Fibroblast of lung (primary cell): ENCODE results near the gene NUB1.

Experiments
- EZH2 ChIP-seq: IDR thresholded peaks from 2 replicates; pipeline ENCODE4 v1.5.1; 2012; ENCODE audit warnings: low read length, control low read depth, mild to moderate bottlenecking; ENCODE audit errors: missing control alignments
- TF ChIP-seq, protein P1 (sequence below), 2 donors: IDR thresholded peaks in 1 of 2; conservative IDR thresholded peaks in 1 of 2; 1 replicate in 1 of 2; 2 replicates in 1 of 2; pipeline ENCODE4 v1.5.1; 2011 to 2012; ENCODE audit warnings: low read length in 2 of 2, control low read depth in 1 of 2, inconsistent platforms in 1 of 2, low read depth in 1 of 2, mild to moderate bottlenecking in 1 of 2

DNA sequence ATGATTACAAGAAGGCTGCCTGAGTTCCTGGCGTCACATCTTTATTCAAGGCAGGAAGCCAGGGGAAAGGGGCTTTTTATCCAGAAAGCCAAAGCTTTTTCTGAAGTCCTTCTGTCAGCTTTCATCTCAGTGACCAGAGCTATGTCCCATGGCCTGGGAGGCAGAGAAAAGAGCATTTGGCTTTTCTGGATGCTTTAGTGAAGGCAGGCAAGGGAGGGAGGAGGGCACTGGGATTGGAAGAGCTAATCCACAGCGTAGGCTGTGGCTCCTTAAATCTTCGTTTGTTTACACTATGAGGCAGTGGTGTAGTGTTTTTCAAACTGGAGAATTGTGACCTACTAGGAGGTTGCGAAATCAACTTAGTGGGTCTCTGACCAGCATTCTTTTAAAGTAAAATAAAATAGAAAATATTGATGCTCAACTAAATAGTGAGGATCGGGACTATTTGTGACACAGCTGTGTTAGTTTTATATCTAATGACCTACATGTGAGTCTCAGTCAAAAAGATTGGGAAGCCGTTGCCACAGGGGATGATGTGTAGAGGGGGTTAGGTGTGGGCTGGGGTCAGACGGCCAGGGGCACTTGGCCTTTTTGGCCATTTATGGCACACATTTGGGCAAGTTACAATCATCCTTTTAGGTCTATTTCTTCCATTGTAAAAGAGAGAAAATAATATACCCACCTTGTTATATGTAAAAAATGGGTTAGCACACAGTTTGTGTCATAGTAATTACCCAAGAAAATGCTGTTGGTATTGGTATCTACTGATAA lies 84.2 kb downstream of the NUB1 start:
- TF ChIP-seq EZH2: no peak
- TF ChIP-seq, protein P1, sequence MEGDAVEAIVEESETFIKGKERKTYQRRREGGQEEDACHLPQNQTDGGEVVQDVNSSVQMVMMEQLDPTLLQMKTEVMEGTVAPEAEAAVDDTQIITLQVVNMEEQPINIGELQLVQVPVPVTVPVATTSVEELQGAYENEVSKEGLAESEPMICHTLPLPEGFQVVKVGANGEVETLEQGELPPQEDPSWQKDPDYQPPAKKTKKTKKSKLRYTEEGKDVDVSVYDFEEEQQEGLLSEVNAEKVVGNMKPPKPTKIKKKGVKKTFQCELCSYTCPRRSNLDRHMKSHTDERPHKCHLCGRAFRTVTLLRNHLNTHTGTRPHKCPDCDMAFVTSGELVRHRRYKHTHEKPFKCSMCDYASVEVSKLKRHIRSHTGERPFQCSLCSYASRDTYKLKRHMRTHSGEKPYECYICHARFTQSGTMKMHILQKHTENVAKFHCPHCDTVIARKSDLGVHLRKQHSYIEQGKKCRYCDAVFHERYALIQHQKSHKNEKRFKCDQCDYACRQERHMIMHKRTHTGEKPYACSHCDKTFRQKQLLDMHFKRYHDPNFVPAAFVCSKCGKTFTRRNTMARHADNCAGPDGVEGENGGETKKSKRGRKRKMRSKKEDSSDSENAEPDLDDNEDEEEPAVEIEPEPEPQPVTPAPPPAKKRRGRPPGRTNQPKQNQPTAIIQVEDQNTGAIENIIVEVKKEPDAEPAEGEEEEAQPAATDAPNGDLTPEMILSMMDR (conservative IDR thresholded peaks at IDR 0.05 in 1 of 2, IDR thresholded peaks at IDR 0.05 in 1 of 2; ENCODE audit: low read depth in 1 of 2, low read length in 2 of 2): no peak
